A673 (cell line): ENCODE results near the gene LSM2.

ENCODE experiments used
- CTCF ChIP-seq: fragments of 300-800, 200-600 bp; sonication (generic); conservative IDR thresholded peaks from 2 replicates; pipeline ENCODE4 v1.5.1; 2017; ENCODE audit warnings: low read depth, mild to moderate bottlenecking, antibody characterized with exemption, low read length, moderate library complexity, mixed read lengths
- EZH2 ChIP-seq: fragments of 200-600 bp; sonication (generic); IDR thresholded peaks from 2 replicates; pipeline ENCODE4 v1.6.1; 2017; ENCODE audit warnings: borderline replicate concordance, low read depth, mild to moderate bottlenecking, mixed read lengths, antibody characterized with exemption, low read length; ENCODE audit not compliant: poor library complexity, severe bottlenecking

GRCh38 chr6:31827286-31828079, 20.7 kb upstream of the LSM2 start, which contains the start of gene HSPA1B:
- TF ChIP-seq CTCF (no peak), EZH2 (no peak)
